Smooth muscle cell of bladder (primary cell): ENCODE data around the gene TUBB8B. TPM values are rescaled to one million over a fixed set of nuclear protein-coding genes. Genes with fewer than 3 reads are reported as not detected.

Experiments
- total RNA-seq: library from RNA; depleted of rRNA; stranded (reverse); fragments of >200 nt; gene quantifications from 2 replicates; pipeline ENCODE4 v1.2.3, GENCODE V29; 2014

The TUBB8B gene
- total RNA-seq, result not detected in 2 replicates

GRCh38 chr18:49176-49665 is at the start of gene TUBB8B:
TSS of gene TUBB8B (minus strand) at chr18:49615. CDS start at chr18:49557, 58 bp downstream.

Other genes starting within 250 kb of the TUBB8B start
- 13.4 and 14.3 TPM in 2 replicates for gene USP14, start 108.9 kb upstream of the TUBB8B start, total RNA-seq
- 20.6 and 31.8 TPM in 2 replicates for gene THOC1, start 218.4 kb upstream of the TUBB8B start, total RNA-seq